IMR-90 (cell line): ENCODE measurements around the gene ALDH8A1. TPM values are rescaled to one million over a fixed set of nuclear protein-coding genes. Genes with fewer than 3 reads are reported as not detected.

Experiments used
- ATAC-seq: fragments of 200-7000 bp; cut with Tn5 transposase; 2 replicates; pipeline ENCODE4 v1.9.1; 2020; ENCODE audit warnings: low read depth, mild to moderate bottlenecking, moderate library complexity
- BruUV-seq: library from RNA; stranded (reverse); fragments of 400-500 nt; replicated peaks from 2 replicates; lab custom pipeline; 2021; lab: Mats Ljungman, UMichigan
- CTCF ChIA-PET: fragments of 300-600 bp; formaldehyde crosslinking; extraction: SDS; loops from one replicate; lab custom pipeline; 2021; ENCODE audit warnings: antibody characterized with exemption; lab: Yijun Ruan, JAX
- POLR2A ChIA-PET: fragments of 300-600 bp; sonication (Branson Sonifier 250); formaldehyde crosslinking; loops from one replicate; lab custom pipeline; 2022; ENCODE audit warnings: antibody characterized with exemption; ENCODE audit not compliant: unreplicated experiment; lab: Charles Lee
- DNase-seq: peaks from one replicate; pipeline ENCODE4 v3.0.0; 2013
- H2AFZ ChIP-seq: replicated peaks from 2 replicates; pipeline ENCODE3; 2013; ENCODE audit warnings: low read length, mild to moderate bottlenecking; ENCODE audit not compliant: poor library complexity
- H2AK5ac ChIP-seq: 2 replicates; pipeline ENCODE4 v1.6.1; 2013; ENCODE audit warnings: low read depth, low read length, inconsistent platforms
- H2AK9ac ChIP-seq: replicated peaks from 2 replicates; pipeline ENCODE3; 2013; ENCODE audit warnings: mild to moderate bottlenecking, low read depth, low read length, moderate library complexity; ENCODE audit not compliant: poor library complexity
- H2BK120ac ChIP-seq: 2 replicates; pipeline ENCODE4 v1.6.1; 2013; ENCODE audit warnings: low read depth, low read length, inconsistent platforms
- H2BK15ac ChIP-seq: 3 replicates; pipeline ENCODE4 v1.6.1; 2013; ENCODE audit warnings: low read depth, low read length, inconsistent platforms
- H2BK20ac ChIP-seq: 2 replicates; pipeline ENCODE4 v1.6.1; 2013; ENCODE audit warnings: low read depth, mild to moderate bottlenecking, inconsistent platforms, low read length, moderate library complexity
- H2BK5ac ChIP-seq: 2 replicates; pipeline ENCODE4 v1.6.1; 2013; ENCODE audit warnings: mild to moderate bottlenecking, low read depth, low read length, inconsistent platforms; ENCODE audit not compliant: poor library complexity, severe bottlenecking
- H3K14ac ChIP-seq: replicated peaks from 2 replicates; pipeline ENCODE4 v1.6.1; 2013; ENCODE audit warnings: low read depth, low read length, inconsistent platforms
- H3K18ac ChIP-seq: 2 replicates; pipeline ENCODE4 v1.6.1; 2013; ENCODE audit warnings: low read depth, low read length, control low read depth
- H3K23ac ChIP-seq: 2 replicates; pipeline ENCODE4 v1.6.1; 2013; ENCODE audit warnings: low read depth, low read length, inconsistent platforms
- H3K27ac ChIP-seq: 2 replicates; pipeline ENCODE4 v1.5.1; 2013; ENCODE audit warnings: mild to moderate bottlenecking, control low read depth, low read length; ENCODE audit not compliant: insufficient read depth
- H3K27me3 ChIP-seq: 2 replicates; pipeline ENCODE4 v1.6.1; 2013; ENCODE audit warnings: low read length; ENCODE audit not compliant: control insufficient read depth, insufficient read depth
- H3K36me3 ChIP-seq: 2 replicates; pipeline ENCODE4 v1.6.1; 2013; ENCODE audit warnings: low read length, mixed read lengths; ENCODE audit not compliant: control insufficient read depth, insufficient read depth
- H3K4ac ChIP-seq: 2 replicates; pipeline ENCODE4 v1.6.1; 2013; ENCODE audit warnings: low read depth, low read length, inconsistent platforms
- H3K4me1 ChIP-seq: 2 replicates; pipeline ENCODE4 v1.6.1; 2013; ENCODE audit warnings: low read length, mixed read lengths; ENCODE audit not compliant: control insufficient read depth, insufficient read depth
- H3K4me2 ChIP-seq: 2 replicates; pipeline ENCODE4 v1.6.1; 2013; ENCODE audit warnings: low read depth, mild to moderate bottlenecking, control low read depth, low read length, moderate library complexity
- H3K4me3 ChIP-seq: 2 replicates; pipeline ENCODE4 v1.5.1; 2013; ENCODE audit warnings: low read depth, mild to moderate bottlenecking, control low read depth, low read length, moderate library complexity; ENCODE audit not compliant: insufficient read depth
- H3K56ac ChIP-seq: 2 replicates; pipeline ENCODE4 v1.6.1; 2013; ENCODE audit warnings: low read length, inconsistent platforms; ENCODE audit not compliant: insufficient read depth; ENCODE audit errors: extremely low read depth
- H3K79me1 ChIP-seq, 2 experiments: 2 replicates each; pipeline ENCODE4 v1.6.1; 2013; ENCODE audit warnings: low read length in 2 of 2, inconsistent platforms in 1 of 2, low read depth in 1 of 2
- H3K9ac ChIP-seq: 2 replicates; pipeline ENCODE4 v1.6.1; 2013; ENCODE audit warnings: low read depth, low read length, control low read depth
- H3K9me1 ChIP-seq: 2 replicates; pipeline ENCODE4 v1.6.1; 2013; ENCODE audit warnings: low read length, inconsistent platforms; ENCODE audit not compliant: insufficient read depth
- H3K9me3 ChIP-seq: 2 replicates; pipeline ENCODE4 v1.6.1; 2013; ENCODE audit warnings: low read length; ENCODE audit not compliant: control insufficient read depth, insufficient read depth
- H4K20me1 ChIP-seq: 2 replicates; pipeline ENCODE4 v1.6.1; 2013; ENCODE audit warnings: low read length, inconsistent platforms; ENCODE audit not compliant: insufficient read depth
- H4K5ac ChIP-seq: 2 replicates; pipeline ENCODE4 v1.6.1; 2013; ENCODE audit warnings: mild to moderate bottlenecking, low read depth, low read length, control low read depth
- H4K8ac ChIP-seq, 2 experiments: 2 replicates each; pipeline ENCODE4 v1.6.1; 2013; ENCODE audit warnings: low read depth in 2 of 2, low read length in 2 of 2, control low read depth in 1 of 2, inconsistent platforms in 1 of 2
- H4K91ac ChIP-seq: 2 replicates; pipeline ENCODE4 v1.6.1; 2013; ENCODE audit warnings: low read depth, low read length, inconsistent platforms; ENCODE audit not compliant: insufficient read depth
- CEBPB ChIP-seq: IDR thresholded peaks from 2 replicates; pipeline ENCODE4 v1.6.1; 2012; ENCODE audit warnings: low read depth, low read length, improper control_type of control experiment
- CHD1 ChIP-seq: IDR thresholded peaks from 2 replicates; pipeline ENCODE4 v1.6.1; 2012; ENCODE audit warnings: low read depth, low read length, improper control_type of control experiment
- MAZ ChIP-seq: IDR thresholded peaks from 2 replicates; pipeline ENCODE4 v1.6.1; 2012; ENCODE audit warnings: low read depth, mild to moderate bottlenecking, low read length, improper control_type of control experiment, moderate library complexity, borderline replicate concordance
- NFE2L2 ChIP-seq: fragments of 150-350 bp; IDR thresholded peaks from 2 replicates; pipeline ENCODE4 v1.6.1; 2016; ENCODE audit warnings: low read depth, mild to moderate bottlenecking, low read length
- POLR2A ChIP-seq: IDR thresholded peaks from 2 replicates; pipeline ENCODE4 v1.6.1; 2012; ENCODE audit warnings: mild to moderate bottlenecking, low read depth, low read length
- RAD21 ChIP-seq: IDR thresholded peaks from 2 replicates; pipeline ENCODE4 v1.6.1; 2012; ENCODE audit warnings: low read length, improper control_type of control experiment
- RFX5 ChIP-seq: IDR thresholded peaks from 2 replicates; pipeline ENCODE4 v1.8.0; 2012; ENCODE audit warnings: low read depth, mild to moderate bottlenecking, low read length, moderate library complexity
- SMC3 ChIP-seq: fragments of 150-350 bp; IDR thresholded peaks from 2 replicates; pipeline ENCODE4 v1.6.1; 2016; ENCODE audit warnings: low read depth, mild to moderate bottlenecking, antibody characterized with exemption, low read length, moderate library complexity
- whole genome bisulfite sequencing, 2 experiments: methylation state at CpG; one replicate each; pipeline versions ENCODE4 v1.1.5 to v1.1.7; 2013; ENCODE audit warnings: missing lambda C conversion rate in 2 of 2; ENCODE audit not compliant: insufficient read length in 1 of 2; ENCODE audit errors: extremely low coverage in 2 of 2; 5-methylcytosine and 5-hydroxymethylcytosine counted together
- dilution Hi-C: fragments of 300-500 bp; cut with HindIII; formaldehyde crosslinking; loops from one replicate; pipeline ENCODE4 v1.14.3; 2018; ENCODE audit warnings: low sequenced_read_pairs; ENCODE audit not compliant: unreplicated experiment
- in situ Hi-C: fragments of 300-500 bp; cut with MboI; formaldehyde crosslinking; loops from 3 replicates; pipeline ENCODE4 v1.14.3; 2019; ENCODE audit warnings: low sequenced_read_pairs, inconsistent platforms, mixed read lengths
- intact Hi-C: fragments of 100-400 bp; cut with micrococcal nuclease; formaldehyde crosslinking; loops from 2 replicates; pipeline ENCODE4 v1.10.0; 2022
- polyA plus RNA-seq, 3 experiments: library from polyadenylated mRNA; depleted of rRNA; stranded (reverse); fragments of >200 nt; gene quantifications; 2 replicates each; pipeline ENCODE4 v1.2.3, GENCODE V29; 2012; ENCODE audit warnings: low replicate concordance in 1 of 3
- total RNA-seq: library from RNA; depleted of rRNA; stranded (reverse); fragments of >200 nt; gene quantifications from 2 replicates; pipeline ENCODE4 v1.2.3, GENCODE V29; 2012
- TF ChIP-seq, protein P1 (sequence below): conservative IDR thresholded peaks from 2 replicates; pipeline ENCODE4 v1.5.1; 2012; ENCODE audit warnings: mild to moderate bottlenecking, low read depth, low read length, improper control_type of control experiment

ALDH8A1 gene
- total and polyA plus RNA-seq, 2 of the 4 experiments (the other 2 are of a cell fraction) = under 0.01 to 0.15 TPM

DNA sequence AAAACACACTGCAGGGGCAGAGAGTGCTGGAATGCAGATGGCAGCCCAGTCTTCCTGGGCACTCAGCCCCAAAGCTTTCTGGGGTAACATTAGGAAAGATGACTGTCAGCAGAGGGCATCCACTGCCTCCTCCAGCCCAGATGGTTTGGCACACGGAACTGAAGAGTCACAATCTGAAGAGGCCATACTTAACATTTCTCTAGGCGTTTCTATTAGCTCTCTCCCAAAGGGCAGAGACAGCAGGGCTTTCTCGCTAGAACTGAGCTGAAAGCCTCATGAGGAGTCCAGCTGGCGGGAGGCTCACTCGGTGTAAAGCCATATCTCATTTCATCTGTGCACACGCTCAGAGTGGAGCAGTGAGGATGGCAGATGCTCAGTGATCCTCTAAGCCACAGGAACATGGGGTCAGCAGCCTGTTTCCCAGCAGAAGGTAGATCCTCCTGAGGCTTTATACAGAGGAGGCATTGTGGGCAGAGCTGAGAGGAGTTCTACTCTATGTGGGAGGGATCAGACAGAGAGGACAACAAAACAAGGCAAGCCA lies 28.1 kb downstream of the ALDH8A1 start:
- Histone ChIP-seq H3K14ac (no peak overlapping the region), H2BK5ac (no peak overlapping the region), H4K5ac (no peak overlapping the region), H2BK15ac (no peak overlapping the region), H2BK120ac (no peak overlapping the region), H3K4ac (no peak overlapping the region), H2AFZ (no peak overlapping the region), H3K36me3 (no peaks in the 10 kb centered on the region), H2BK20ac (no peak overlapping the region; the same call in 1 of the 2 replicates), H3K9ac (no peak overlapping the region), H2AK9ac (no peak overlapping the region), H4K8ac (no peak overlapping the region), H4K20me1 (no peaks in the 10 kb centered on the region), H3K79me1 (no peaks in the 10 kb centered on the region), H3K4me2 (no peak overlapping the region), H3K9me1 (peaks cover 3% of the 10 kb centered on the region), H3K23ac (no peak overlapping the region), H3K27me3 (no peaks in the 10 kb centered on the region), H3K18ac (no peak overlapping the region), H3K9me3 (no peaks in the 10 kb centered on the region), H3K4me3 (no peak overlapping the region), H3K4me1 (0 out of 2 replicates have a peak, but pooled peaks cover 2% of the 10 kb centered on the region), H3K27ac (no peak overlapping the region), H2AK5ac (no peak overlapping the region), H3K56ac (no peak overlapping the region), H4K91ac (no peak overlapping the region)
- ChIA-PET POLR2A (no interaction called here), CTCF (no interaction called here)
- TF ChIP-seq MAZ = no peak
- no peak for TF ChIP-seq NFE2L2
- TF ChIP-seq, protein P1, sequence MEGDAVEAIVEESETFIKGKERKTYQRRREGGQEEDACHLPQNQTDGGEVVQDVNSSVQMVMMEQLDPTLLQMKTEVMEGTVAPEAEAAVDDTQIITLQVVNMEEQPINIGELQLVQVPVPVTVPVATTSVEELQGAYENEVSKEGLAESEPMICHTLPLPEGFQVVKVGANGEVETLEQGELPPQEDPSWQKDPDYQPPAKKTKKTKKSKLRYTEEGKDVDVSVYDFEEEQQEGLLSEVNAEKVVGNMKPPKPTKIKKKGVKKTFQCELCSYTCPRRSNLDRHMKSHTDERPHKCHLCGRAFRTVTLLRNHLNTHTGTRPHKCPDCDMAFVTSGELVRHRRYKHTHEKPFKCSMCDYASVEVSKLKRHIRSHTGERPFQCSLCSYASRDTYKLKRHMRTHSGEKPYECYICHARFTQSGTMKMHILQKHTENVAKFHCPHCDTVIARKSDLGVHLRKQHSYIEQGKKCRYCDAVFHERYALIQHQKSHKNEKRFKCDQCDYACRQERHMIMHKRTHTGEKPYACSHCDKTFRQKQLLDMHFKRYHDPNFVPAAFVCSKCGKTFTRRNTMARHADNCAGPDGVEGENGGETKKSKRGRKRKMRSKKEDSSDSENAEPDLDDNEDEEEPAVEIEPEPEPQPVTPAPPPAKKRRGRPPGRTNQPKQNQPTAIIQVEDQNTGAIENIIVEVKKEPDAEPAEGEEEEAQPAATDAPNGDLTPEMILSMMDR = no peak
- TF ChIP-seq SMC3 = no peak
- no peak for TF ChIP-seq RAD21
- TF ChIP-seq CHD1 = no peak
- TF ChIP-seq POLR2A = no peak
- no peak for TF ChIP-seq RFX5
- TF ChIP-seq CEBPB = no peak
- ATAC-seq (no peak), DNase-seq (no peak)
- WGBS, 2 experiments = 87% methylated on average over 3 of the region's 6 CpGs; no CpG with 5 or more reads in 1 of the 2 experiments
- intact Hi-C loops (no loop called here), in situ Hi-C loops (no loop called here), dilution Hi-C loops (no loop called here)
- no TSS peak for BruUV-seq
